ENCODE results near the gene KCNJ1. TPM values are rescaled to one million over a fixed set of nuclear protein-coding genes. Genes with fewer than 3 reads are reported as not detected.

KCNJ1 gene
- total and polyA plus RNA-seq, 10 of the 15 experiments (the other 5 are each of a cell fraction or from before 2014, with no cell fraction given): not detected

GRCh38 chr11:128881221-128881620 is 14.1 kb upstream of the KCNJ1 start:
- in situ Hi-C loops (cut with MboI): loop anchor here (10.0 kb wide), 1 partner anchor 454 kb away; no protein-coding TSS in a partner anchor
- WGBS (ENCODE audit: insufficient coverage, insufficient replicate concordance, low lambda C conversion rate, missing lambda C conversion rate): 12% methylated on average over 8 of the region's 8 CpGs

More at GRCh38 chr11:128881221-128881620, 14.1 kb upstream of the KCNJ1 start:
- H3K79me2 ChIP-seq (ENCODE audit: control insufficient read depth, insufficient read depth, low read length): no peaks in the 10 kb centered on the region
- no peaks in the 10 kb centered on the region for H4K20me1 ChIP-seq (ENCODE audit: control insufficient read depth, insufficient read depth)
- FAIRE-seq (no peak), ATAC-seq (no peak), DNase-seq (ENCODE audit: low read depth, low spot score) (no peak)
- H3K4me1 ChIP-seq (ENCODE audit: control insufficient read depth, insufficient read depth, low read length): no peaks in the 10 kb centered on the region
- SMC1A ChIA-PET (ENCODE audit: uncharacterized antibody, unreplicated experiment): interaction anchor here (0.6 to 1.5 kb wide), 4 partner anchors 12 to 79 kb away, joined by 3 to 5 read pairs (median 4); no protein-coding TSS in a partner anchor
- POLR2A ChIA-PET: no interaction called here
- peaks cover 5 to 6% of the 10 kb centered on the region in 2 experiments for H3K27me3 ChIP-seq (replicated peaks in 1 of 2; ENCODE audit: control insufficient read depth in 2 of 2, insufficient read depth in 2 of 2, low read length in 1 of 2)
- no peak overlapping the region for H2AFZ ChIP-seq (ENCODE audit: control insufficient read depth, low read depth, low read length)
- no peak overlapping the region for H3K27ac ChIP-seq (ENCODE audit: control insufficient read depth, insufficient read depth)
- no peak for TF ChIP-seq NBN (IDR thresholded peaks at IDR 0.05)
- TF ChIP-seq PBX3 (IDR thresholded peaks at IDR 0.05; ENCODE audit: insufficient replicate concordance, low read depth, low read length): no peak
- TF ChIP-seq SKIL (IDR thresholded peaks at IDR 0.05; ENCODE audit: low read depth, poor library complexity, severe bottlenecking): no peak
- CTCF ChIA-PET: interaction anchor here (1.1 to 3.3 kb wide), 8 partner anchors 11 to 724 kb away, joined by 3 to 21 read pairs (median 6); partner anchors contain the start of gene KCNJ5
- H3K9ac ChIP-seq (ENCODE audit: control insufficient read depth, insufficient read depth, low read length): no peak overlapping the region
- intact Hi-C loops (cut with micrococcal nuclease; ENCODE audit: unreplicated experiment): loop anchor here (5.0 kb wide), 1 partner anchor 236 kb away; no protein-coding TSS in a partner anchor
- no peaks in the 10 kb centered on the region for H3K36me3 ChIP-seq (ENCODE audit: control insufficient read depth in 2 of 2, insufficient read depth in 2 of 2, low read length in 1 of 2)
- RAD21 ChIA-PET (ENCODE audit: unreplicated experiment): interaction anchor here (1.0 to 2.5 kb wide), 2 partner anchors 75 to 78 kb away, joined by 3 to 11 read pairs; no protein-coding TSS in a partner anchor
- H3K4me3 ChIP-seq: no peak overlapping the region
- no peaks in the 10 kb centered on the region for H3K9me3 ChIP-seq (replicated peaks; ENCODE audit: control insufficient read depth, insufficient read depth, low read length)
- H3K4me2 ChIP-seq (ENCODE audit: control insufficient read depth, insufficient read depth): no peak overlapping the region
- BruUV-seq (replicated peaks): no TSS peak

All from GM12878 (cell line).